H1 (cell line): Measurements from ENCODE around the gene COL5A1. TPM values are rescaled to one million over a fixed set of nuclear protein-coding genes. Genes with fewer than 3 reads are reported as not detected.

Experiments
- BRCA1 ChIP-seq: IDR thresholded peaks from 2 replicates; pipeline ENCODE4 v1.6.1; 2012; ENCODE audit warnings: low read depth, low read length, improper control_type of control experiment
- SAP30 ChIP-seq: fragments of 300-600 bp; sonication (generic); IDR thresholded peaks from 2 replicates; pipeline ENCODE4 v1.7.1; 2012; ENCODE audit warnings: low read length, moderate library complexity, mild to moderate bottlenecking, inconsistent platforms; ENCODE audit not compliant: insufficient read depth, insufficient replicate concordance
- SP4 ChIP-seq: IDR thresholded peaks from 2 replicates; pipeline ENCODE4 v1.6.1; 2012; ENCODE audit warnings: low read length, inconsistent platforms
- SRF ChIP-seq: IDR thresholded peaks from 2 replicates; pipeline ENCODE4 v1.6.1; 2011; ENCODE audit warnings: mild to moderate bottlenecking, low read depth, low read length, moderate library complexity
- polyA plus RNA-seq, 7 experiments: library from polyadenylated mRNA; depleted of rRNA in 3 of 7; stranded (reverse) in 5 of 7; unstranded in 2 of 7; fragments of >200 nt in 5 of 7; fragments of 200-250 nt in 2 of 7; gene quantifications; 1 replicate in 5 of 7; 2 replicates in 1 of 7; 4 replicates in 1 of 7; pipeline versions ENCODE4 v1.2.1 to v1.2.3, GENCODE V29; 2011 to 2013; ENCODE audit warnings: missing spikeins in 2 of 7, mixed read lengths in 2 of 7
- total RNA-seq: library from RNA; stranded (reverse); fragmentation: NEBNext Ultra II Directional; extraction: Animal tissue kit (Norgen Biotek cat#: 25700); gene quantifications from 2 replicates; pipeline ENCODE4 v1.2.1, GENCODE V29; 2021
- TF ChIP-seq, protein P1 (sequence below): fragments of 300-600 bp; sonication (generic); IDR thresholded peaks from 2 replicates; pipeline ENCODE4 v1.7.1; 2012; ENCODE audit warnings: low read length, moderate library complexity, mild to moderate bottlenecking, inconsistent platforms; ENCODE audit not compliant: insufficient replicate concordance
- TF ChIP-seq, protein P2 (sequence below): IDR thresholded peaks from 2 replicates; pipeline ENCODE4 v1.6.1; 2011; ENCODE audit warnings: low read depth, mild to moderate bottlenecking, low read length; ENCODE audit not compliant: insufficient read depth
- TF ChIP-seq, protein P3 (sequence below): IDR thresholded peaks from 2 replicates; pipeline ENCODE4 v1.6.1; 2011; ENCODE audit warnings: low read length, improper control_type of control experiment

The COL5A1 gene
- total and polyA plus RNA-seq, 2 of the 8 experiments (the other 6 are each of a cell fraction or from before 2014, with no cell fraction given), result 3.8 to 12.0 TPM

DNA sequence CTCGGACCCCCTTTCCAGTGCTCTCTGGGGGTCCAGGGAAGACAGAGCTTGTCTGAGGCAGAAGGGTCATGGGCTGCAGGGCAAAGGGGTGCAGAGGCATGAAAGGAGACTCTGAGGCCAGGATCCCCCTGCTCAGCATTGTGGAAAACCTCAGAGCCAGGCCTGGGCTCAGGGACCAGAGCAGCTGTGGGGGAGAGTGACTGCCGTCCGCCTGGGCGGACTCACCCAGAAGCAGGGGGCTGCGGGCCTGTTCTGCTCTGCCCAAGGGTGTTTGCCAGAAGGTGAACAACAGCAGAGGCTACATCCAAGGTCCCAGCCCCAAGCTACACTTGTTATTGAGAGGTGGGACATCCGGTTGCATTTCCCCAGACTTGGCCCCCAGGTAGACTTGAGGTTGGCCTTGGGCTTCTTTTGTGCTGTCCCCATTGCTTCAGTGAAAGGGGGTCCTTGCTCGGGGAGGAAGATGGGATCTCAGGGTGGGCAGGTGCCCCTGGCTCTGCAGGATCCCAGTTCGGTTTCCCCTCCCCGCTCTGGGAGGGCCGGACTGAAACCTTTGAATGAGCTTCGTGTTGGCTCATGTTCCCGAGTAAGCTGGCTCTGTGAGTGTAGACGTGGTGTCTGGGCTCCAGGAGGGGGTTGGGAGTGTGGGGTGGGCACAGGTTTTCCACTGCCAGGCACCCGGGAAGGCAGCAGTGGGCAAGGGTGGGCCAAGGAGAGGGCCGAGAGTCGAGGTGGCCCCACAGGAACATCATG, 92.1 kb downstream of the COL5A1 start (continued):
- TF ChIP-seq SP4 (no peak), SRF (no peak), BRCA1 (no peak), SAP30 (no peak)
- TF ChIP-seq, protein P1, sequence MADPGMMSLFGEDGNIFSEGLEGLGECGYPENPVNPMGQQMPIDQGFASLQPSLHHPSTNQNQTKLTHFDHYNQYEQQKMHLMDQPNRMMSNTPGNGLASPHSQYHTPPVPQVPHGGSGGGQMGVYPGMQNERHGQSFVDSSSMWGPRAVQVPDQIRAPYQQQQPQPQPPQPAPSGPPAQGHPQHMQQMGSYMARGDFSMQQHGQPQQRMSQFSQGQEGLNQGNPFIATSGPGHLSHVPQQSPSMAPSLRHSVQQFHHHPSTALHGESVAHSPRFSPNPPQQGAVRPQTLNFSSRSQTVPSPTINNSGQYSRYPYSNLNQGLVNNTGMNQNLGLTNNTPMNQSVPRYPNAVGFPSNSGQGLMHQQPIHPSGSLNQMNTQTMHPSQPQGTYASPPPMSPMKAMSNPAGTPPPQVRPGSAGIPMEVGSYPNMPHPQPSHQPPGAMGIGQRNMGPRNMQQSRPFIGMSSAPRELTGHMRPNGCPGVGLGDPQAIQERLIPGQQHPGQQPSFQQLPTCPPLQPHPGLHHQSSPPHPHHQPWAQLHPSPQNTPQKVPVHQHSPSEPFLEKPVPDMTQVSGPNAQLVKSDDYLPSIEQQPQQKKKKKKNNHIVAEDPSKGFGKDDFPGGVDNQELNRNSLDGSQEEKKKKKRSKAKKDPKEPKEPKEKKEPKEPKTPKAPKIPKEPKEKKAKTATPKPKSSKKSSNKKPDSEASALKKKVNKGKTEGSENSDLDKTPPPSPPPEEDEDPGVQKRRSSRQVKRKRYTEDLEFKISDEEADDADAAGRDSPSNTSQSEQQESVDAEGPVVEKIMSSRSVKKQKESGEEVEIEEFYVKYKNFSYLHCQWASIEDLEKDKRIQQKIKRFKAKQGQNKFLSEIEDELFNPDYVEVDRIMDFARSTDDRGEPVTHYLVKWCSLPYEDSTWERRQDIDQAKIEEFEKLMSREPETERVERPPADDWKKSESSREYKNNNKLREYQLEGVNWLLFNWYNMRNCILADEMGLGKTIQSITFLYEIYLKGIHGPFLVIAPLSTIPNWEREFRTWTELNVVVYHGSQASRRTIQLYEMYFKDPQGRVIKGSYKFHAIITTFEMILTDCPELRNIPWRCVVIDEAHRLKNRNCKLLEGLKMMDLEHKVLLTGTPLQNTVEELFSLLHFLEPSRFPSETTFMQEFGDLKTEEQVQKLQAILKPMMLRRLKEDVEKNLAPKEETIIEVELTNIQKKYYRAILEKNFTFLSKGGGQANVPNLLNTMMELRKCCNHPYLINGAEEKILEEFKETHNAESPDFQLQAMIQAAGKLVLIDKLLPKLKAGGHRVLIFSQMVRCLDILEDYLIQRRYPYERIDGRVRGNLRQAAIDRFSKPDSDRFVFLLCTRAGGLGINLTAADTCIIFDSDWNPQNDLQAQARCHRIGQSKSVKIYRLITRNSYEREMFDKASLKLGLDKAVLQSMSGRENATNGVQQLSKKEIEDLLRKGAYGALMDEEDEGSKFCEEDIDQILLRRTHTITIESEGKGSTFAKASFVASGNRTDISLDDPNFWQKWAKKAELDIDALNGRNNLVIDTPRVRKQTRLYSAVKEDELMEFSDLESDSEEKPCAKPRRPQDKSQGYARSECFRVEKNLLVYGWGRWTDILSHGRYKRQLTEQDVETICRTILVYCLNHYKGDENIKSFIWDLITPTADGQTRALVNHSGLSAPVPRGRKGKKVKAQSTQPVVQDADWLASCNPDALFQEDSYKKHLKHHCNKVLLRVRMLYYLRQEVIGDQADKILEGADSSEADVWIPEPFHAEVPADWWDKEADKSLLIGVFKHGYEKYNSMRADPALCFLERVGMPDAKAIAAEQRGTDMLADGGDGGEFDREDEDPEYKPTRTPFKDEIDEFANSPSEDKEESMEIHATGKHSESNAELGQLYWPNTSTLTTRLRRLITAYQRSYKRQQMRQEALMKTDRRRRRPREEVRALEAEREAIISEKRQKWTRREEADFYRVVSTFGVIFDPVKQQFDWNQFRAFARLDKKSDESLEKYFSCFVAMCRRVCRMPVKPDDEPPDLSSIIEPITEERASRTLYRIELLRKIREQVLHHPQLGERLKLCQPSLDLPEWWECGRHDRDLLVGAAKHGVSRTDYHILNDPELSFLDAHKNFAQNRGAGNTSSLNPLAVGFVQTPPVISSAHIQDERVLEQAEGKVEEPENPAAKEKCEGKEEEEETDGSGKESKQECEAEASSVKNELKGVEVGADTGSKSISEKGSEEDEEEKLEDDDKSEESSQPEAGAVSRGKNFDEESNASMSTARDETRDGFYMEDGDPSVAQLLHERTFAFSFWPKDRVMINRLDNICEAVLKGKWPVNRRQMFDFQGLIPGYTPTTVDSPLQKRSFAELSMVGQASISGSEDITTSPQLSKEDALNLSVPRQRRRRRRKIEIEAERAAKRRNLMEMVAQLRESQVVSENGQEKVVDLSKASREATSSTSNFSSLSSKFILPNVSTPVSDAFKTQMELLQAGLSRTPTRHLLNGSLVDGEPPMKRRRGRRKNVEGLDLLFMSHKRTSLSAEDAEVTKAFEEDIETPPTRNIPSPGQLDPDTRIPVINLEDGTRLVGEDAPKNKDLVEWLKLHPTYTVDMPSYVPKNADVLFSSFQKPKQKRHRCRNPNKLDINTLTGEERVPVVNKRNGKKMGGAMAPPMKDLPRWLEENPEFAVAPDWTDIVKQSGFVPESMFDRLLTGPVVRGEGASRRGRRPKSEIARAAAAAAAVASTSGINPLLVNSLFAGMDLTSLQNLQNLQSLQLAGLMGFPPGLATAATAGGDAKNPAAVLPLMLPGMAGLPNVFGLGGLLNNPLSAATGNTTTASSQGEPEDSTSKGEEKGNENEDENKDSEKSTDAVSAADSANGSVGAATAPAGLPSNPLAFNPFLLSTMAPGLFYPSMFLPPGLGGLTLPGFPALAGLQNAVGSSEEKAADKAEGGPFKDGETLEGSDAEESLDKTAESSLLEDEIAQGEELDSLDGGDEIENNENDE, result no peak
- TF ChIP-seq, protein P2, sequence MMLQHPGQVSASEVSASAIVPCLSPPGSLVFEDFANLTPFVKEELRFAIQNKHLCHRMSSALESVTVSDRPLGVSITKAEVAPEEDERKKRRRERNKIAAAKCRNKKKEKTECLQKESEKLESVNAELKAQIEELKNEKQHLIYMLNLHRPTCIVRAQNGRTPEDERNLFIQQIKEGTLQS, result no peak
- TF ChIP-seq, protein P3, sequence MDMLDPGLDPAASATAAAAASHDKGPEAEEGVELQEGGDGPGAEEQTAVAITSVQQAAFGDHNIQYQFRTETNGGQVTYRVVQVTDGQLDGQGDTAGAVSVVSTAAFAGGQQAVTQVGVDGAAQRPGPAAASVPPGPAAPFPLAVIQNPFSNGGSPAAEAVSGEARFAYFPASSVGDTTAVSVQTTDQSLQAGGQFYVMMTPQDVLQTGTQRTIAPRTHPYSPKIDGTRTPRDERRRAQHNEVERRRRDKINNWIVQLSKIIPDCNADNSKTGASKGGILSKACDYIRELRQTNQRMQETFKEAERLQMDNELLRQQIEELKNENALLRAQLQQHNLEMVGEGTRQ, result no peak
